ENCODE data around the gene PLEKHG5.

DNA sequence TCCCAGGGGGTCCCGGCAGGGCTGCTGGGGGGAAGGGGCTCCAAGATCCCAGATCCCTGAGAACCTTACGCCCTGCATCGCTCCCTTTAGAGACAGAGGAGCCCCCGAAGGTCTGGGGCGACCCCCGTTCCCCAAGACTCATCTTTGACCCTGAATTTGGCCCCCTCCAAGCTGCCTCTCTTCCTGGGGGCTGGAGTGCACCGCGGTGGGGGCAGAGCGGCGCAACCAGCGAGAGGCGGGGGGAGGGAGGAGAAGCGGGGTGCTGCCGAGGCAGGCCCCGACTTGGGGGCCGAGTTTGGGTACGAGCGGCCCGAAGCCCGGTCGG lies 5.4 kb upstream of the PLEKHG5 start:
- TF ChIP-seq, protein P1, sequence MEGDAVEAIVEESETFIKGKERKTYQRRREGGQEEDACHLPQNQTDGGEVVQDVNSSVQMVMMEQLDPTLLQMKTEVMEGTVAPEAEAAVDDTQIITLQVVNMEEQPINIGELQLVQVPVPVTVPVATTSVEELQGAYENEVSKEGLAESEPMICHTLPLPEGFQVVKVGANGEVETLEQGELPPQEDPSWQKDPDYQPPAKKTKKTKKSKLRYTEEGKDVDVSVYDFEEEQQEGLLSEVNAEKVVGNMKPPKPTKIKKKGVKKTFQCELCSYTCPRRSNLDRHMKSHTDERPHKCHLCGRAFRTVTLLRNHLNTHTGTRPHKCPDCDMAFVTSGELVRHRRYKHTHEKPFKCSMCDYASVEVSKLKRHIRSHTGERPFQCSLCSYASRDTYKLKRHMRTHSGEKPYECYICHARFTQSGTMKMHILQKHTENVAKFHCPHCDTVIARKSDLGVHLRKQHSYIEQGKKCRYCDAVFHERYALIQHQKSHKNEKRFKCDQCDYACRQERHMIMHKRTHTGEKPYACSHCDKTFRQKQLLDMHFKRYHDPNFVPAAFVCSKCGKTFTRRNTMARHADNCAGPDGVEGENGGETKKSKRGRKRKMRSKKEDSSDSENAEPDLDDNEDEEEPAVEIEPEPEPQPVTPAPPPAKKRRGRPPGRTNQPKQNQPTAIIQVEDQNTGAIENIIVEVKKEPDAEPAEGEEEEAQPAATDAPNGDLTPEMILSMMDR (conservative IDR thresholded peaks at IDR 0.05; ENCODE audit: low read depth, low read length) = no peak
- TF ChIP-seq EZH2 (IDR thresholded peaks at IDR 0.05; ENCODE audit: borderline replicate concordance, low read depth, low read length, poor library complexity, severe bottlenecking) = no peak
